H1 (cell line): ENCODE data around the gene ZNF516.

ENCODE experiments used
- BRCA1 ChIP-seq: IDR thresholded peaks from 2 replicates; pipeline ENCODE4 v1.6.1; 2012; ENCODE audit warnings: low read depth, low read length, improper control_type of control experiment
- CTCF ChIP-seq, 3 experiments: IDR thresholded peaks; 1 replicate in 2 of 3; 2 replicates in 1 of 3; pipeline versions ENCODE4 v1.5.1 to v1.6.1; 2011; ENCODE audit warnings: low read length in 3 of 3, mild to moderate bottlenecking in 3 of 3, inconsistent platforms in 2 of 3, low read depth in 1 of 3, moderate library complexity in 1 of 3; ENCODE audit not compliant: insufficient read depth in 1 of 3; ENCODE audit errors: control extremely low read depth in 1 of 3
- EP300 ChIP-seq, 2 experiments: IDR thresholded peaks; 1 replicate in 1 of 2; 2 replicates in 1 of 2; pipeline ENCODE4 v1.6.1; 2011 to 2012; ENCODE audit warnings: low read depth in 2 of 2, low read length in 2 of 2, mild to moderate bottlenecking in 2 of 2, borderline replicate concordance in 1 of 2, inconsistent platforms in 1 of 2, moderate library complexity in 1 of 2
- MAX ChIP-seq: IDR thresholded peaks from 2 replicates; pipeline ENCODE4 v1.6.1; 2012; ENCODE audit warnings: inconsistent platforms
- SIN3A ChIP-seq, 2 experiments: IDR thresholded peaks in 1 of 2; conservative IDR thresholded peaks in 1 of 2; 2 replicates each; pipeline ENCODE4 v1.6.1; 2011 to 2012; ENCODE audit warnings: low read length in 2 of 2, improper control_type of control experiment in 1 of 2, low read depth in 1 of 2, mild to moderate bottlenecking in 1 of 2
- TCF12 ChIP-seq: IDR thresholded peaks from 2 replicates; pipeline ENCODE4 v1.6.1; 2011; ENCODE audit warnings: low read depth, mild to moderate bottlenecking, low read length

- no peak for TF ChIP-seq MAX
- no peak for TF ChIP-seq BRCA1
- TF ChIP-seq CTCF (IDR thresholded peaks at IDR 0.05; ENCODE audit: control extremely low read depth in 1 of 3, insufficient read depth in 1 of 3, low read depth in 1 of 3, low read length in 3 of 3), result no peak
- TF ChIP-seq EP300 (IDR thresholded peaks at IDR 0.05; ENCODE audit: borderline replicate concordance in 1 of 2, low read depth in 2 of 2, low read length in 2 of 2), result no peak
- TF ChIP-seq TCF12, result no peak
- no peak for TF ChIP-seq SIN3A (conservative IDR thresholded peaks at IDR 0.05 in 1 of 2, IDR thresholded peaks at IDR 0.05 in 1 of 2; ENCODE audit: low read depth in 1 of 2, low read length in 2 of 2)
Observed at GRCh38 chr18:76368976-76369375, 126.1 kb downstream of the ZNF516 start.
